ENCODE results near the gene MECR. TPM values are rescaled to one million over a fixed set of nuclear protein-coding genes. Genes with fewer than 3 reads are reported as not detected.
A peak's percentile ranks its signal among the peaks of the same experiment; 100 is the strongest.

Gene MECR
- total RNA-seq, 1 donor from 2014 or later, result 11.7 TPM

DNA sequence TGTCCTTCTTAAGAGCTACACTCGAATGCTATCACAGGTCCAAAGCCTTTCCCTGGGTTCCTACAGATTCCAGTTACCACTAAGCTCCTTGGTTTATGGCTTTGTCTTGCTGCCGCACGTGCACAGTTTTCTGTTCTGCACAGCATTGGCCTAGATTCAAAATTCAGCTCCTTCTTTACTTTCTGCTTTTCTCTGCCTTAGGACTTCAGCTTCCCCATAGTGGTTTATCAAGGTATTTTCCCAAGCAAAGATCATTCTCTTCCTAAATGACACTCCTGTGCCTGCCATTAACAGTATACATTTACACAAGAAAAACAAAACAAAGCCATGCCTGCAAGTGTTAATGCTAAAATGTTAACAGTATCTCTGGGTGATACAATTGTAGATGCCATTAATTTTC lies 47.4 kb upstream of the MECR start:
- Mint-ChIP-seq H3K27ac (no peak overlapping the region), H3K4me1 (peaks cover 16% of the 10 kb centered on the region), H3K9me3 (no peaks in the 10 kb centered on the region), H3K4me3 (no peak overlapping the region), H3K27me3 (ENCODE audit: insufficient read depth, low read depth) (peaks cover 2% of the 10 kb centered on the region), H3K36me3 (peaks cover 5% of the 10 kb centered on the region)
- no peak overlapping the region for H3K4me2 ChIP-seq
- no peak overlapping the region for H3K27ac ChIP-seq
- H3K79me2 ChIP-seq (ENCODE audit: low read depth), result no peaks in the 10 kb centered on the region
- peaks cover 6% of the 10 kb centered on the region for H3K4me1 ChIP-seq
- H3K27me3 ChIP-seq, result no peaks in the 10 kb centered on the region
- H4K20me1 ChIP-seq (ENCODE audit: low read depth), result no peaks in the 10 kb centered on the region
- DNase-seq (ENCODE audit: low spot score), result no peak
- H3K36me3 ChIP-seq, result no peaks in the 10 kb centered on the region
- no peak overlapping the region for H3K9ac ChIP-seq
- H3F3A ChIP-seq (ENCODE audit: low read depth), result peaks cover 13% of the 10 kb centered on the region
- no peak overlapping the region for H3K4me3 ChIP-seq
- TF ChIP-seq EZH2 (IDR thresholded peaks at IDR 0.05), result no peak
- TF ChIP-seq, protein P1, sequence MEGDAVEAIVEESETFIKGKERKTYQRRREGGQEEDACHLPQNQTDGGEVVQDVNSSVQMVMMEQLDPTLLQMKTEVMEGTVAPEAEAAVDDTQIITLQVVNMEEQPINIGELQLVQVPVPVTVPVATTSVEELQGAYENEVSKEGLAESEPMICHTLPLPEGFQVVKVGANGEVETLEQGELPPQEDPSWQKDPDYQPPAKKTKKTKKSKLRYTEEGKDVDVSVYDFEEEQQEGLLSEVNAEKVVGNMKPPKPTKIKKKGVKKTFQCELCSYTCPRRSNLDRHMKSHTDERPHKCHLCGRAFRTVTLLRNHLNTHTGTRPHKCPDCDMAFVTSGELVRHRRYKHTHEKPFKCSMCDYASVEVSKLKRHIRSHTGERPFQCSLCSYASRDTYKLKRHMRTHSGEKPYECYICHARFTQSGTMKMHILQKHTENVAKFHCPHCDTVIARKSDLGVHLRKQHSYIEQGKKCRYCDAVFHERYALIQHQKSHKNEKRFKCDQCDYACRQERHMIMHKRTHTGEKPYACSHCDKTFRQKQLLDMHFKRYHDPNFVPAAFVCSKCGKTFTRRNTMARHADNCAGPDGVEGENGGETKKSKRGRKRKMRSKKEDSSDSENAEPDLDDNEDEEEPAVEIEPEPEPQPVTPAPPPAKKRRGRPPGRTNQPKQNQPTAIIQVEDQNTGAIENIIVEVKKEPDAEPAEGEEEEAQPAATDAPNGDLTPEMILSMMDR (IDR thresholded peaks at IDR 0.05), result no peak
- no peak for TF ChIP-seq EZH2phosphoT487 (IDR thresholded peaks at IDR 0.05)
- H2AFZ ChIP-seq (replicated peaks), result no peak overlapping the region
- no peaks in the 10 kb centered on the region for H3K9me3 ChIP-seq (ENCODE audit: low read depth)

DNA sequence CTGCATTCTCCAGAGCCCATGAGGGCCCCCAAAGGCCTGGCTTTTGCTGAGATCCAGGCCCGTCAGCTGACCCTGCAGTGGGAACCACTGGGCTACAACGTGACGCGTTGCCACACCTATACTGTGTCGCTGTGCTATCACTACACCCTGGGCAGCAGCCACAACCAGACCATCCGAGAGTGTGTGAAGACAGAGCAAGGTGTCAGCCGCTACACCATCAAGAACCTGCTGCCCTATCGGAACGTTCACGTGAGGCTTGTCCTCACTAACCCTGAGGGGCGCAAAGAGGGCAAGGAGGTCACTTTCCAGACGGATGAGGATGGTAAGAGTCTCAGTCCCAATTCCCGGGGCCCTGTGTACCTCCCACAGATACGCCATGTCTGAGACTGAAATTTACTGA lies 44.7 kb upstream of the MECR start:
- no peak overlapping the region for H3K4me3 Mint-ChIP-seq
- Histone ChIP-seq H3K79me2 (ENCODE audit: low read depth) (no peaks in the 10 kb centered on the region), H3K27ac (no peak overlapping the region), H3K4me3 (no peak overlapping the region), H3K4me2 (no peak overlapping the region), H3K9ac (no peak overlapping the region), H3F3A (ENCODE audit: low read depth) (peaks cover 13% of the 10 kb centered on the region), H3K27me3 (no peaks in the 10 kb centered on the region), H3K4me1 (peaks cover 22% of the 10 kb centered on the region), H3K36me3 (no peaks in the 10 kb centered on the region), H2AFZ (replicated peaks) (no peak overlapping the region), H3K9me3 (ENCODE audit: low read depth) (no peaks in the 10 kb centered on the region), H4K20me1 (ENCODE audit: low read depth) (no peaks in the 10 kb centered on the region)
- no peaks in the 10 kb centered on the region for H3K9me3 Mint-ChIP-seq
- H3K27ac Mint-ChIP-seq, result no peak overlapping the region
- H3K27me3 Mint-ChIP-seq (ENCODE audit: insufficient read depth, low read depth), result no peaks in the 10 kb centered on the region
- H3K4me1 Mint-ChIP-seq, result peaks cover 22% of the 10 kb centered on the region
- peaks cover 5% of the 10 kb centered on the region for H3K36me3 Mint-ChIP-seq
- TF ChIP-seq, protein P1 (IDR thresholded peaks at IDR 0.05), result no peak
- TF ChIP-seq EZH2 (IDR thresholded peaks at IDR 0.05) (no peak), EZH2phosphoT487 (IDR thresholded peaks at IDR 0.05) (no peak)
- no peak for DNase-seq (ENCODE audit: low spot score)

DNA sequence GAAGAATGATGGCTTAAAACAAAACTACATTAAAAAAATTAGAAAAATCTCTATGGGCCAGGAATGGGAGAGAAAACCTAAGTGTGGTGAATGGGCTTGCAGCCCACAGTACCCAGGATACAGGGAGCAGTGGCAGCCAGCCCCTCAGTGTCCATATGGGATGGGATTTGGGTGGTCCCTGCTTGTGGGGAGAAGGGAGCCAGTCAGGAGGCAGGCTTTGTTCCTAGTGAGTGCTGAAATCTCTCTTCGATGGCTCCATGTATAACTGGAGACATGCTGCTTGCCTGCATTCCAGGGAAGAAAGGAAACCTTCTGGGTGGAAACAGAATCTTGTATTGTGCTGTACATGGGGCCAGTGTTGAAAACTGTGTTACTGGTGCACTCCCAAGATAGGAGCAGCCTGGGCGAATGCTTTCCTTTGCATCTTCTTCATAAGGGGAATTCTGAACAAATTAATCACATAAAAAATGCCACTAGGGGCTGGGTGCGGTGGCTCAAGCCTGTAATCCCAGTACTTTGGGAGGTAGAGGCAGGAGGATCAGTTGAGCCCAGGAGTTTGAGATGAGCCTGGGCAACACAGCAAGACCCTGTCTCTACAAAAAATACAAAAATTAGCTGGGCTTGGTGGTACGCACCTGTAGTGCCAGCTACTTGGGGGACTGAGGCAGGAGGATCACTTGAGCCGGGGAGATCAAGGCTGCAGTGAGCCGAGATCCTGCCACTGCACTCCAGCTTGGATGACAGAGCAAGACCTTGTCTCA lies 41.6 kb upstream of the MECR start:
- Histone ChIP-seq H3K79me2 (ENCODE audit: low read depth) (no peaks in the 10 kb centered on the region), H4K20me1 (ENCODE audit: low read depth) (no peaks in the 10 kb centered on the region), H2AFZ (replicated peaks) (peak overlapping the region; percentile 19), H3K4me3 (peak overlapping the region; percentile 4), H3K9me3 (ENCODE audit: low read depth) (no peaks in the 10 kb centered on the region), H3K4me1 (peaks cover 22% of the 10 kb centered on the region), H3K4me2 (peak overlapping the region; percentile 64), H3F3A (ENCODE audit: low read depth) (peaks cover 13% of the 10 kb centered on the region), H3K27me3 (no peaks in the 10 kb centered on the region), H3K27ac (peak overlapping the region; percentile 53), H3K36me3 (no peaks in the 10 kb centered on the region), H3K9ac (no peak overlapping the region)
- peak; percentile 65 for DNase-seq (ENCODE audit: low spot score)
- peaks cover 5% of the 10 kb centered on the region for H3K36me3 Mint-ChIP-seq
- no peak overlapping the region for H3K4me3 Mint-ChIP-seq
- H3K27me3 Mint-ChIP-seq (ENCODE audit: insufficient read depth, low read depth), result no peaks in the 10 kb centered on the region
- no peaks in the 10 kb centered on the region for H3K9me3 Mint-ChIP-seq
- TF ChIP-seq EZH2 (IDR thresholded peaks at IDR 0.05) (no peak), EZH2phosphoT487 (IDR thresholded peaks at IDR 0.05) (no peak)
- TF ChIP-seq, protein P1 (IDR thresholded peaks at IDR 0.05), result no peak
- peak overlapping the region; percentile 85 for H3K27ac Mint-ChIP-seq
- H3K4me1 Mint-ChIP-seq, result peaks cover 21% of the 10 kb centered on the region

All from neural progenitor cell (in vitro differentiated cells).